Liver (tissue), 9 donors: ENCODE results near the gene ZNF687. TPM values are rescaled to one million over a fixed set of nuclear protein-coding genes. Genes with fewer than 3 reads are reported as not detected.

Experiments
- DNase-seq: peaks from one replicate; pipeline ENCODE4 v3.0.0-alpha.2; 2017; ENCODE audit warnings: low spot score
- H3K27ac ChIP-seq, 2 donors: one replicate each; pipeline ENCODE4 v1.7.0; 2013; ENCODE audit warnings: inconsistent platforms in 2 of 2, low read length in 2 of 2, control low read depth in 1 of 2, low read depth in 1 of 2, mild to moderate bottlenecking in 1 of 2
- H3K27me3 ChIP-seq, 4 donors: one replicate each; pipeline versions ENCODE4 v1.6.1 to v1.7.0; 2013; ENCODE audit warnings: low read length in 3 of 4, inconsistent platforms in 1 of 4, mild to moderate bottlenecking in 1 of 4, moderate library complexity in 1 of 4; ENCODE audit not compliant: control insufficient read depth in 4 of 4, insufficient read depth in 4 of 4
- H3K36me3 ChIP-seq, 4 donors: one replicate each; pipeline versions ENCODE4 v1.6.1 to v1.7.0; 2013; ENCODE audit warnings: low read length in 3 of 4, mild to moderate bottlenecking in 3 of 4, low read depth in 1 of 4, moderate library complexity in 1 of 4; ENCODE audit not compliant: control insufficient read depth in 4 of 4, insufficient read depth in 3 of 4
- H3K4me1 ChIP-seq, 4 donors: one replicate each; pipeline versions ENCODE4 v1.6.1 to v1.7.0; 2013; ENCODE audit warnings: low read length in 3 of 4, mild to moderate bottlenecking in 3 of 4, moderate library complexity in 1 of 4; ENCODE audit not compliant: control insufficient read depth in 4 of 4, insufficient read depth in 4 of 4
- H3K4me3 ChIP-seq, 3 donors: one replicate each; pipeline versions ENCODE4 v1.6.1 to v1.7.0; 2013; ENCODE audit warnings: low read length in 3 of 3, control low read depth in 1 of 3, low read depth in 1 of 3, mild to moderate bottlenecking in 1 of 3
- H3K9ac ChIP-seq, 2 donors: one replicate each; pipeline ENCODE4 v1.7.0; 2013; ENCODE audit warnings: low read length in 2 of 2, mild to moderate bottlenecking in 2 of 2, moderate library complexity in 2 of 2, control low read depth in 1 of 2, low read depth in 1 of 2
- H3K9me3 ChIP-seq, 4 donors: one replicate each; pipeline versions ENCODE4 v1.6.1 to v1.7.0; 2013; ENCODE audit warnings: low read length in 3 of 4; ENCODE audit not compliant: control insufficient read depth in 4 of 4
- CTCF ChIP-seq: fragments of 150-350 bp; IDR thresholded peaks from 2 replicates; pipeline ENCODE4 v1.5.1; 2017; ENCODE audit warnings: improper control_type of control experiment, low read depth, low read length; ENCODE audit not compliant: missing input control
- EGR1 ChIP-seq, 2 donors: IDR thresholded peaks; 2 replicates each; pipeline ENCODE4 v1.6.1; 2016 to 2018; ENCODE audit warnings: antibody characterized with exemption in 2 of 2, low read depth in 2 of 2
- FOXA1 ChIP-seq: IDR thresholded peaks from 2 replicates; pipeline ENCODE4 v1.6.1; 2016; ENCODE audit warnings: antibody characterized with exemption
- GABPA ChIP-seq, 2 donors: IDR thresholded peaks in 1 of 2; conservative IDR thresholded peaks in 1 of 2; 2 replicates each; pipeline ENCODE4 v1.6.1; 2016; ENCODE audit warnings: antibody characterized with exemption in 2 of 2, mild to moderate bottlenecking in 1 of 2, moderate library complexity in 1 of 2
- HNF4A ChIP-seq, 2 donors: conservative IDR thresholded peaks; 2 replicates each; pipeline ENCODE4 v1.6.1; 2016; ENCODE audit warnings: antibody characterized with exemption in 2 of 2, mild to moderate bottlenecking in 2 of 2
- HNF4G ChIP-seq: IDR thresholded peaks from 2 replicates; pipeline ENCODE4 v1.6.1; 2016; ENCODE audit warnings: antibody characterized with exemption
- JUND ChIP-seq, 2 donors: IDR thresholded peaks; 2 replicates each; pipeline ENCODE4 v1.6.1; 2016; ENCODE audit warnings: antibody characterized with exemption in 2 of 2
- RAD21 ChIP-seq, 2 donors: IDR thresholded peaks; 2 replicates each; pipeline ENCODE4 v1.6.1; 2016; ENCODE audit warnings: antibody characterized with exemption in 2 of 2, mild to moderate bottlenecking in 2 of 2
- REST ChIP-seq: IDR thresholded peaks from 2 replicates; pipeline ENCODE4 v1.6.1; 2016; ENCODE audit warnings: antibody characterized with exemption, mild to moderate bottlenecking
- SP1 ChIP-seq: IDR thresholded peaks from 2 replicates; pipeline ENCODE4 v1.6.1; 2018; ENCODE audit warnings: antibody characterized with exemption, mild to moderate bottlenecking
- TAF1 ChIP-seq: conservative IDR thresholded peaks from 2 replicates; pipeline ENCODE4 v1.6.1; 2016; ENCODE audit warnings: antibody characterized with exemption, mild to moderate bottlenecking
- YY1 ChIP-seq: IDR thresholded peaks from 2 replicates; pipeline ENCODE4 v1.6.1; 2016; ENCODE audit warnings: antibody characterized with exemption, mild to moderate bottlenecking
- WGBS: extraction: QIAGEN DNeasy Blood & Tissue Kit; methylation state at CpG from one replicate; pipeline ENCODE4 v1.1.7; 2013; 5-methylcytosine and 5-hydroxymethylcytosine counted together
- polyA plus RNA-seq, 2 donors: library from polyadenylated mRNA; stranded (reverse) in 1 of 2; unstranded in 1 of 2; fragments of 200-250 nt in 1 of 2; fragments of >200 nt in 1 of 2; fragmentation: Nextera tagmentation in 1 of 2; extraction: Ambion mirVana in 1 of 2; gene quantifications; one replicate each; pipeline versions ENCODE4 v1.2.1 to v1.2.3, GENCODE V29; 2013 to 2015
- total RNA-seq, 2 donors: library from RNA; depleted of rRNA; stranded (reverse); fragments of >200 nt; gene quantifications; one replicate each; pipeline ENCODE4 v1.2.3, GENCODE V29; 2014
- TF ChIP-seq, protein P1 (sequence below): IDR thresholded peaks from 2 replicates; pipeline ENCODE4 v1.6.1; 2016; ENCODE audit warnings: antibody characterized with exemption
- donor health status: healthy.
- donor health status: healthy.
- donor health status: healthy.
- donor health status: healthy.
- donor health status: healthy.

ZNF687 gene
- total and polyA plus RNA-seq, 4 donors: 2.7 to 9.7 (median 7.9) TPM

DNA sequence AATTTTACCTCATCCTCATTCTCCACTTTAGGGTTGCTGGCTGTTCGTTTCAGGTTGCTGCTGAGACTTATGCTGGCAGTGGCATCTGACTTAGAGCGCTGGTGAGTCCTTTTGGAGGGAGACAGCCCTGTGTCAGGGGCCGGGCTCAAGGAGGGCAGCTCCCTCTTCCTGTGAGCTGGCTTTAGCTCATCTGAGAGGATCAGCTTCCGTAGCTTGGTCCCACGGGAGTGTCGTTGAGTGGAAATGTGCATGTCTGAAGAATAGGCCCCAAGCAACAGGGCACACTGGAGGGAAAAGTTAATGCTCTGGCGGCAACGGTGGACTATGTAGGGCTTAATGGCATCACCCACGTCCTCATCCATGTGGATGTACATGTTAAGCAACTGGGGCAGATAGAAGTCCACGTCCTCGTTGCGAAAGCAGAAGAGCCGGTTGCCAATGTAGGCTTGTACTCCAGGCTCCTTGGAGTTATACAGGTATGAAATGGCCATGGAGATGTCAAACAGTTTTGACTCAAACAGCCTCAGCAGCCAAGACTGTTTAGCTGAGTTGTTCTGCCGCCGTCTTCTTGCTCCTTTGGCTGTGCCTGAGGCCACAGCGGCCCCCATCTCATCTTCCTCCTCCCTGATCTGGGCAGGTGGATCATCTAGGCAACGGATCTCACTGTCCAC, 33.6 kb downstream of the ZNF687 start:
- Histone ChIP-seq H3K9ac (no peak overlapping the region), H3K4me3 (no peak overlapping the region), H3K4me1 (peaks cover 23 to 39% (median 32%) of the 10 kb centered on the region in 4 donors), H3K27ac (no peak overlapping the region), H3K9me3 (no peaks in the 10 kb centered on the region), H3K27me3 (no peaks in the 10 kb centered on the region), H3K36me3 (peaks cover 0 to 28% (median 17%) of the 10 kb centered on the region in 4 donors)
- DNase-seq: no peak
- 91% methylated on average over 17 of the region's 17 CpGs for WGBS
- TF ChIP-seq RAD21 (IDR thresholded peaks at IDR 0.05) (no peak), TAF1 (no peak), HNF4G (no peak), JUND (IDR thresholded peaks at IDR 0.05) (no peak), CTCF (no peak), SP1 (no peak), YY1 (no peak), EGR1 (IDR thresholded peaks at IDR 0.05; ENCODE audit: low read depth in 2 of 2) (no peak), REST (no peak)
- TF ChIP-seq, protein P1, sequence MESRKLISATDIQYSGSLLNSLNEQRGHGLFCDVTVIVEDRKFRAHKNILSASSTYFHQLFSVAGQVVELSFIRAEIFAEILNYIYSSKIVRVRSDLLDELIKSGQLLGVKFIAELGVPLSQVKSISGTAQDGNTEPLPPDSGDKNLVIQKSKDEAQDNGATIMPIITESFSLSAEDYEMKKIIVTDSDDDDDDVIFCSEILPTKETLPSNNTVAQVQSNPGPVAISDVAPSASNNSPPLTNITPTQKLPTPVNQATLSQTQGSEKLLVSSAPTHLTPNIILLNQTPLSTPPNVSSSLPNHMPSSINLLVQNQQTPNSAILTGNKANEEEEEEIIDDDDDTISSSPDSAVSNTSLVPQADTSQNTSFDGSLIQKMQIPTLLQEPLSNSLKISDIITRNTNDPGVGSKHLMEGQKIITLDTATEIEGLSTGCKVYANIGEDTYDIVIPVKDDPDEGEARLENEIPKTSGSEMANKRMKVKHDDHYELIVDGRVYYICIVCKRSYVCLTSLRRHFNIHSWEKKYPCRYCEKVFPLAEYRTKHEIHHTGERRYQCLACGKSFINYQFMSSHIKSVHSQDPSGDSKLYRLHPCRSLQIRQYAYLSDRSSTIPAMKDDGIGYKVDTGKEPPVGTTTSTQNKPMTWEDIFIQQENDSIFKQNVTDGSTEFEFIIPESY: no peak

DNA sequence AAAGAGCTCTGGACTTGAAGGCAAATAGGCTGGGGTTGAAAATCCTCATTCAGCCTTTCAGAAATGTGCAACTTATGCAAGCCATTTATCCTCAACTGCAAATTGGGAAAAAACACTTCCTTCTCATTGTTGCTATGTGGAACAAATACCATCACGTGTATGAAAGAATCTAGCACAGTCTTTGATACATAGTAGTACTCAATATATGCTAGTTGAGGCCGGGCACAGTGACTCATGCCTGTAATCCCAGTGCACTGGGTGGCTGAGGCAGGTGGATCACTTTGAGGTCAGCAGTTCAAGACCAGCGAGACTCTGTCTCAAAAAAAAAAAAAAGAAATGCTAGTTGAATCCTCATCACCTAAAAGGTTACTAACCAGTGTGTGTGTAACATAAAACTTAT, 36.9 kb downstream of the ZNF687 start:
- TF ChIP-seq HNF4A (conservative IDR thresholded peaks at IDR 0.05) (no peak), SP1 (no peak), GABPA (IDR thresholded peaks at IDR 0.05 in 1 of 2, conservative IDR thresholded peaks at IDR 0.05 in 1 of 2) (no peak), YY1 (no peak), HNF4G (no peak), FOXA1 (no peak), REST (no peak)
- TF ChIP-seq, protein P1: no peak
- 89% methylated on average over 3 of the region's 3 CpGs for WGBS
- Histone ChIP-seq H3K4me3 (no peak overlapping the region), H3K27ac (no peak overlapping the region), H3K36me3 (peaks cover 0 to 30% (median 24%) of the 10 kb centered on the region in 4 donors), H3K9me3 (no peaks in the 10 kb centered on the region), H3K27me3 (no peaks in the 10 kb centered on the region), H3K4me1 (peaks cover 5 to 8% (median 6%) of the 10 kb centered on the region in 4 donors), H3K9ac (no peak overlapping the region)
- no peak for DNase-seq
